ENCODE results near the gene SGTB.
"Not testable (repeated sequence)": the region's sequence is repeated elsewhere in the genome, so short reads cannot be mapped to it uniquely, and the experiment has no call there.

Gene SGTB

GRCh38 chr5:65663804-65664521 is 57.9 kb downstream of the SGTB start:
- DNase-seq = no peak

- no peak for DNase-seq
Observed at GRCh38 chr5:65654713-65655112, 67.2 kb downstream of the SGTB start.

GRCh38 chr5:65651144-65651543 is 70.8 kb downstream of the SGTB start:
- no peak for DNase-seq

GRCh38 chr5:65647941-65648340 is 74.0 kb downstream of the SGTB start:
- DNase-seq = no peak

GRCh38 chr5:65646938-65647337 is 75.0 kb downstream of the SGTB start:
- no peak for DNase-seq

- DNase-seq = no peak
Observed at GRCh38 chr5:65640240-65640639, 81.7 kb downstream of the SGTB start.

GRCh38 chr5:65630981-65631380 is 90.9 kb downstream of the SGTB start:
- DNase-seq = no peak

- DNase-seq = no peak
Observed at GRCh38 chr5:65625743-65626142, 96.2 kb downstream of the SGTB start.

- DNase-seq = peak; percentile 96
Observed at GRCh38 chr5:65624571-65625555, 97.0 kb downstream of the SGTB start, which contains the start of the genes SHLD3 and TRAPPC13. Gene SHLD3 (plus strand): TSS chr5:65625027. CDS start chr5:65629588, 4,561 bp downstream. Gene TRAPPC13 (plus strand): TSS chr5:65625027. CDS start chr5:65625061, 34 bp downstream.

- DNase-seq = peak; percentile 91
Observed at GRCh38 chr5:65624025-65624570, 97.8 kb downstream of the SGTB start, which contains the start of gene TRIM23. Gene TRIM23 (minus strand): TSS chr5:65624333. CDS start chr5:65624274, 59 bp downstream.

GRCh38 chr5:65623482-65623881 is 98.4 kb downstream of the SGTB start:
- DNase-seq = no peak

GRCh38 chr5:65621961-65622360 is 99.9 kb downstream of the SGTB start:
- DNase-seq = not testable (repeated sequence)

GRCh38 chr5:65620021-65620420 is 101.9 kb downstream of the SGTB start:
- no peak for DNase-seq

Data from NCI-H2029 treated with DMSO at 0.1 percent for 48 hours (cell line).